Medulla oblongata (tissue), 1 donor: ENCODE results near the gene SNRPE.
A peak's percentile ranks its signal among the peaks of the same experiment; 100 is the strongest.
"Not testable (repeated sequence)": the region's sequence is repeated elsewhere in the genome, so short reads cannot be mapped to it uniquely, and the experiment has no call there.

Experiments used
- DNase-seq: peaks from one replicate; pipeline ENCODE4 v3.0.0-alpha.2; 2015; ENCODE audit errors: extremely low spot score

SNRPE gene

DNA sequence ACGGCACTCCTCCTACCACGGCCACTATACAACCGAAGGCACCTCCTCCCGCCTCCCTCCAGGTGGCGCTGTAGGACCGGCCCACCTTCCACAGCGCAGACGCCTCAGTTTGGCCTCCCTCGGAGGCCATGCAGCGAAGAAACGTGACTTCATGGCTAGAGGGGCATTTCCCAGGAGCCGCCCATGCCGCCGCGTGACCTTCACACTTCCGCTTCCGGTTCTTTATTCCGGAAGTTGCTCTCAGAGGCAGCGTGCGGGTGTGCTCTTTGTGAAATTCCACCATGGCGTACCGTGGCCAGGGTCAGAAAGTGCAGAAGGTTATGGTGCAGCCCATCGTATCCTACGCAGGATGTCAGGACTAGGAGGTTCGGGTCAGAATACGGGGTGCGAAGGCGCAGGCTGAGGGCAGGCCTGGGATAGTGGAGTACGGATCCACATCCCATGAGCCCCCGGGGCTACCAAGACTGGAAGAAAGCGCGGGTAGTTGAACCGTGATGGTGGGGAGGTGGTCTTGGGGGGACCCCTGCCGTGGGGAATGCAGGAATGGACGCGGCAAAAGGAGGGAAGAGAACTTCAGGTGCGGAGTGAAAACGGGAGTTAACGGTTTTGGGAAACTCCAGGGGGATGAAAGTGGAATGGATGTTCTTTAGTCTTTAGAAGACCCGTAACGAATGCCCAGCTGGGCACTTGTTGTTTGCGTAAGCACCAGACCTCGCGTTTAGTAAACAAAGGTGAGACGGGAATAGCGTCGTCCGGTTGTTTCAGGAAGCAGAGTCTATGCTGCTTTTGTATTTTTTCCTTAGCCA is at the start of gene SNRPE:
SNRPE (plus strand) TSS at position 221 of the 806 bp plus-strand sequence; CDS start at position 282, 61 bp downstream.
- peak; percentile 99 for DNase-seq

DNA sequence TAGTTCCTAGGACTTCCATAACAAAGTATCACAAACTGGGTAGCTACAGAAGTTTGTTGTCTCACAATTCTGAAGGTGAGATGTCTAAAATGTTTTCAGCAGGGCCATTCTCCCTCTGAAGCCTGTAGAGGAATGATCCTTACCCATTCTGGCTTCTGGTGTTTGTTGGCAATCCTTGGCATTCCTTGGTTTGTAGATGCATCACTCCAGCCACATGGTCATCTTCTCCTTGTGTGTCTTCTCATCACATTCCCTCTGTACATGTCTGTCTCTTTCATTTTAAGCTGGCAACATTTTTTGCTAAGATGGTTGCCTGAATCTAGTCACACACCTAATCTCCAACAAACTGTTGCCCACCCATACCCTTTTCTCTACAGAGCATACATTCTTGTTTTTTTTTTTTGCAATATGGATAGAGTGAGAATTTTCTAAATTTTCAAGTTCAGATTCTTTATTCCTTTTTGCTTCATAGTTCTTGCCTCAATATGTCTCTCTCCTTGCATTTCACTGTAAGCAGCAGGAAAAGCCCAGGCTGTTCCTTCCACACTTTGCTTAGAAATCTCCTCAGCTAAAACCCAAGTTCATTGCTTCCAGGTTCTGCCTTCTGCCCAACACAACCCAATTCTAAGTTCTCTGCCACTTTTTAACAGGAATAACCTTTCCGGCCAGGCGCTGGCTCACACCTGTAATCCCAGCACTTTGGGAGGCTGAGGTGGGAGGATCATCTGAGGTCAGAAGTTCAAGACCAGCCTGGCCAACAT is 47.6 kb upstream of the SNRPE start:
- no peak for DNase-seq

DNA sequence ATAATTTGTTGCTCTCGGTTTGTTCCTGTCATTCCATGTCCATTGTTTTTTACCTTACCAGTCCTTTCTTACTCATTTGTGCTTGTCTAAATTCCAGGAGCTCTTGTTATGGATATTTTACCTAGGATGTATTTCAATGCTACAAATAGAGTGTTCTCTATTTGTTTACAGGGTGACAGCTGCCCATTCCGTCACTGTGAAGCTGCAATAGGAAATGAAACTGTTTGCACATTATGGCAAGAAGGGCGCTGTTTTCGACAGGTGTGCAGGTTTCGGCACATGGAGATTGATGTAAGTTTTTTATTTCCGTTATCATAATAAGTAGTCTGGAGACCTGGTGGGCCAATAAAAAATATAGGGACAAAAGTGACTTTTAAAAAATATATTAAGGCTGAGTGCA is 43.0 kb upstream of the SNRPE start:
- DNase-seq, result no peak

DNA sequence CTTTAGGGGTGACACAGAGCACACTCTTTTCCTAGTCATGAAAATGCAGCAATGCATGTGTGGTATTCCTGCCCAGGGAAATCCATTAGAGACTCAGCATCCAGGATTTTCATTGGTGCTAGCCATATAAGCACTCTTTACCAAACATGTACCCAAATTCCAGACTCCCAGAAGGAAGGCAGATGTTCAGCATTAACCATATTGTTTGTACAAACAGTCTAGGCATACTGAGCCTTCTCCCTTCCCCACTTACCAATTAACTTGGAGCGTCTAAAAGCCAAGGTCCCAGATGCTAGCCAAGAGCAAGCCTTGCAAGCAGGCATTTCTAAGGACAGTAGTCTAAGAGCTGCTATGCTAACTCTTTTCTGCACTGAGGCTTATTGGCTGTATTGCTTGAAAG is 38.1 kb upstream of the SNRPE start:
- DNase-seq, result no peak

DNA sequence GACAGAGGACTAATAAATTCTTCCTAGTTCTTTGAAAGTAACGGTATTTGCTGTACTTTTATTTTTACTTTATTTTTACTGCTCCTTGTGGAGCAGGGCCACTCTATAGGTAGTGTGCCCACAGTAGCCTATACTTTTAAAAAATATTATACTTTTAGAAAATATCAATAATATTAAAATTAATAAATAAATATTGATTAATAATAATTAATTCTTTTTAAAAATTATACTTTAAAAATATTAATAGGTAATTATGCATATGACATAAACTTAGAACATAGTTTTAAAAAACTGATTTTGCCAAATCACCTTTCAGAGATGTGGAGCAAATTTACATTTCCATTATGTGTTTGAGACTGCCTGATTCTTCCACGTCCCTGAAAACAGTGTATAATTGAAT is 35.2 kb upstream of the SNRPE start:
- no peak for DNase-seq

DNA sequence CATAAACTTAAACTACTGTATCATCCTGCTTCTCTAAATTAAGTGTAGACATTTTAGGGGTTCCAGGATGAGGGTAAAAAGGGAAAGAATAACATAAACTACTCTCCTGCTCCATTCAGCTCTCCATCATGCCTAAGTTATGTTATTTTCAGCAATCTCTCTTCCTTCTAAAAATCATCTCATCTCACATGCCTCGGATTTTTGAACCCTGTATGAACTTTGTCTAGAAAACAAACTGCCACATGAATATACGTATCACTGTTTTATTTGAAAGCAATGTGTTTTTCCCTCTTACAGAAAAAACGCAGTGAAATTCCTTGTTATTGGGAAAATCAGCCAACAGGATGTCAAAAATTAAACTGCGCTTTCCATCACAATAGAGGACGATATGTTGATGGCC is 33.4 kb upstream of the SNRPE start:
- no peak for DNase-seq

DNA sequence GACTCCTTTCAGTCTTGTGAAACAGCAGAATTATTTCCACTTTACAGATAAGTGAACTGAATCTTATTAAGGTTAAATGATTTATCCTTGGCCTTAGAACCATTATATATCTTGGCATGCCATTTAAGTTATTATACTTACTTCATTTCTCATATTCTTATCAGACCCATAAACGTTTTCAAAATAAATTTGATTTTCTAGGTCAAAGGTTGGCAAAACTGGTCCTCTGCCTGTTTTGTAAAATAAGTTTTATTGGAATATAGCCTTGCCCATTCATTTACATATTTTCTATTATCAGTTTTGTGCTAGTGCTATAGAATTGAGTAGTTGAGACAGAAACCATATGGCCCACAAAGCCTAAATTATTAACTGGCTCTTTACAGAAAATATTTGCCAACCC is 32.9 kb upstream of the SNRPE start:
- no peak for DNase-seq

DNA sequence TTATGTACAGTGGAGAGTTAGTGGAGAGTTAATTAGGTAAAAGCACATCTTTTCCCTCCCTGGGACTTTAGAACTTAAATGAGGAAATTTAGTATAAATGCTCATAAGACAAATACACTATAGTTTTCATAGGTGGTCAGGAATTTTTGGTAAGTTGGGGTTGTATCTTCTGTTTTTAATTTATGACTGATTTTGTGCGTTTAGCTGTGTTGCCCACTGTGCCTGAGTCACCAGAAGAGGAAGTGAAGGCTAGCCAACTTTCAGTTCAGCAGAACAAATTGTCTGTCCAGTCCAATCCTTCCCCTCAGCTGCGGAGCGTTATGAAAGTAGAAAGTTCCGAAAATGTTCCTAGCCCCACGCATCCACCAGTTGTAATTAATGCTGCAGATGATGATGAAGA is 32.2 kb upstream of the SNRPE start:
- DNase-seq, result not testable (repeated sequence)

DNA sequence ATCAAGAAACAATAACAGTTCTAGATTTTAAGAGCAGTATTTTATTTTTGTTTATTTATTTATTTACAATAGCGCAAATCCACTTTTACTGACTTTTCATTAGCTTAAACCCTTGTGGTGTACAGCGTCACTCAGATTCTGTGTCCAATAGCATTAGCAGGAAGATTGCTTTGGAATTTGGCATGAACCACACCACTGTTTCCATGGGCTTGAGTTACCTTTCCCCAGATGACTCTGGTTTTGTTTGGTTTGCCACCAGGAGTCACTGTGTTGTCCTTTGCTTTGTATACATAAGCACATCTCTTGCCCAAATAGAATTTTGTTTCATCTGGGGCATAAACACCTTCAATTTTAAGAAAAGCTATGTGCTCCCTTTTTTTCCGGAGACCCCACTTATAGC is 25.9 kb upstream of the SNRPE start:
- no peak for DNase-seq

DNA sequence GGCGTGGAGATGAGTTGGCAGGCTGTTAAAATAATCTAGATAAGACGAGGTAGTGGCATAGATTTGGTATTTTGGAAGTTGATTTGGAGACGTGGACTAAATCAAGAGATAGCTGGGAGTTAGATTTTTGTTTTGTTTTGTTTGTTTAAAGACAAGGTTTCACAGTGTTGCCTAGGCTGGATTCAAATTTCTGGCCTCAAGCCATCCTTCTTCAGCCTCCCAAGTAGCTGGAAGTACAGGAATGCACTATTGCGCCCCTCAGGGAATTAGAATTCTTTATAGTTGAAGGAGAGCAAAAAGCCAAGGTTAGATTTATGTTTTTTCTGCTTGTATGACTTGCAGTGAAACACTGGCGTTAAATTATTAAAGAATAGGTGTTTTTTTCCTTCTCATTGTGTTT is 22.3 kb upstream of the SNRPE start:
- DNase-seq, result no peak

DNA sequence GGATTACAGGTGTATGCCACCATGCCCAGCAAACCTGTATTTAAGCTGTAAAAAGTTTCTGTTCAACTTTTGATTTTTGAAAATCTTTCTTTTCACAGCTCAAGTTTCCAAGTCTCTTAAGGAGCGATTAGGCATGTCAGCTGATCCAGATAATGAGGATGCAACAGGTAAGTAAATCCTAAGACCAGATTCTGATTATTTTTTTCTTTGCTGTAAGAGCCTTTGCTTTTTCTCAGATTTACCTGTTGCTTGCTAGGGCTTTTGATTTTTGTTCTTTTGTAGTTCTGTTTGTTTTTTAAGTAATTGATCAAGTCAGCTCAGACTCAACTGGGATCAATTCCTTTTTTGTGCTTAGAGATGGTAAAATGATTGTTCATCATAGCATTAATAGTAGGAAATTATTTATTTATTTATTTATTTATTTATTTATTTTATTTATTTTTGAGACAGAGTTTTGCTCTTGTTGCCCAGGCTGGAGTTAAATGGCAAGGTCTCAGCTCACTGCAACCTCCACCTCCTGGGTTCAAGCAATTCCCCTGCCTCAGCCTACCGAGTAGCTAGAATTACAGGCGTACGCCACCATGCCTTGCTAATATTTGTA is 21.1 kb upstream of the SNRPE start:
- no peak for DNase-seq

DNA sequence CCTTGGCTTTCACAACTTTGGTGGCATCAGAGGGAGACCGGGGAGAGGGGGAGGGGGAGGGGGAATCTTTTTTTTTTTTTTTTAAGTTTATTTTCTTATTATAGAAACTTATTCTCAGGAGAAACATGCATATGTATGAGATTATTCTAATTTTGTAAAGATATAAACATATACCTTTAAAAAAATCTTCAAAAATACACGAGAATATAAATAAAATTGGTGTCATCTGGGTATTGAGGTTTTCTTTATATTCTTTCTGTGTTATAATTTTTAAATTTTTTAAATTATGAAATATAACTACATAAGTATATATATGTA is 18.9 kb upstream of the SNRPE start:
- no peak for DNase-seq

DNA sequence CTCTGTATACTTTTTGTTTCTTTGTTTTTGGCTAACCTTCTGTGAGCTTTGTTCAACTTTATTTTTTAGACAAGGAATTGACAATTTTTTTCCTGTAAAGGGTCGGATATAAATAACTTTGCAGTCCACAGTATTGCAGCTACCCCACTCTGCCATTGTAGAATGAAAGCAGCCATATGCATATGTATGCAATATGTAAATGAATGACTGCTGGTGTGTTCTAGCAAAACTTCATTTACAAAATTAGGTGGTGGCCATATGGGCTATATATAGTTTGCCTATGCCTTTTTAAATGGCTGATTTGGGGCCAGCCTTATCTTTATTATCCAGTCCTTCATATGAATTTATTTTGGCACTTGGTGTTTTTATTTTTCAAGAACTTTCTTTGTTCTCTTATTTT is 18.0 kb upstream of the SNRPE start:
- no peak for DNase-seq

DNA sequence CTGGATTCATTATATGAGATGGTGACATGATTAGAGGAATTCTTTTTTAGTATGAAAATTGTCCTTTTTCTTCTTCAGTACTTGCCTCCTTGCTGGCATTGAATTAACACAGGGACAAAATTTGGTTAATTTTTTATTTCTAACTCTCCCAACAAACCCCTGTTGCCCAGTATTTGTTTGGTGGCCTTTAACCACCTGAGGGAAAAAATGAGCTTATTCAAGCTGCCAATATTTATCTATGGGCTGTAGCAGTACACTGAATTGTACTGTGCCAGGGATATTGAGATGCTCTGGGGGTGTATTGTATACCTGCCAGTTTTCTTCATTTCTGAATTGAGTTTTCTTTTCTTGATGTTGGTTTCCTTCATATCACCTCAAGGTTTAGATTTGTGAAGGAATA is 8.3 kb upstream of the SNRPE start:
- not testable (repeated sequence) for DNase-seq

DNA sequence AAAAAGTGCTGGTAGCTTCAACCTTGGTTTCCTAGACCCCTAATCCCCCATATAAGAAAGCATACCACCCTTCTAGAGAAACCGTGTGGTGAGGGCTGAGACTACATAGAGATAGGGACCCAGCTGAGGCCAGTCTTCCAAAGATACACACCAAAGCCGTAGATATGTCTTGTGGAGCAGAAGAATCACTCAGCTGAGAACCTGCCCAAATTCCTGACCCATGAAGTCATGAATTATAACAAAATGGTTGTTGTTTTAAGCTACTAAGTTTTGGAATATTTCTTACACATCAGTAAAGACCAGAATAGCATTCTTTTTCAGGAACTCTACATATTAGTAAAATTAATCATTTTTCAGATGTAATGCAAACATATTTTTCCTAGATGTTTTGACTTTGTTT is 3.3 kb upstream of the SNRPE start:
- DNase-seq, result no peak

DNA sequence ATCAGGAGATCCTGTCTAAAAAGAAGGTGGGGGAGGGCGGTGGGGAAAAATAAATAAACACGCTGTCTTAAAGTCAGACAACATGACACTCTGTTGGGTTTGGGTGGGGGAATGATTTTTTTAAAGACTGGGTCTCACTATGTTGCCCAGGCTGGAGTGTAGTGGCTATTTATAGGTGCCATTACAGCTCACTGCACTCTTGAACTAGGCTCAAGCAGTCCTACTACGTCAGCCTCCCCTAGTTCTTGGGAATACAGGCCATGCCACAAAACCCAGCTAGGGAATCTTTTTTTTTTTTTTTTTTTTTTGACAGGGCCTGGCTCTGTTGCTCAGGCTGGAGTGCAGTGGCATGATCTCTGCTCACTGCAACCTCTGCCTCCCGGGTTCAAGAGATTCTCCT is 2.4 kb upstream of the SNRPE start:
- no peak for DNase-seq

DNA sequence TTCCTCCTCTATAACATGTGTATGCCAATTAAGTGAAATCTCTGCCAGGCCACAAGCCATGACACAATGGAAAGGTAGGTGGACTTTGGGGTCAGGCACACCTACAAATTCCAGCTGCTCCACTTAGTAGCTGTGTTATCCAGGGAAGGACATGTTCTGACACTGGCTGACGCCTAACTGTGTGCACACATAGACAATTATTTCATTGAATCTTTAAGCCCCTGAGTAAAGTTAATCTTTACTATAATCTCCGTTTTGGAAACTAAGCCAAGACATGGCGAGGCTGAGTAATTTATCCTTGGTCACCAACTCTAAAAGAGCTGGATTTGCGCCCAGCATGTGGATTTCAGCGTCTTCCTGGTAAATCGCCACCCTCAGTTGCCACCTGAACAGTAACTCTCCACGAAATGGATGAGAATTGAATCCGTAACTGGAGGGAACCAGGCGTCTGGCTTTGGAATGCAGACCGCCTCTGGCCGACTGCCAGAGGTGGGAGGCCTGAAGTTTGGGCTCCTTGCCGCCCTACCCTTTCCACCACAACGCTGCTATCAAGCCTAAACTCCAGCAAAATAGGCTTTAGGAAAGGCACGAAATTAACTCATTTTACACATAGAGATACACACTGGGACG is 888 bp upstream of the SNRPE start:
- peak; percentile 13 for DNase-seq

DNA sequence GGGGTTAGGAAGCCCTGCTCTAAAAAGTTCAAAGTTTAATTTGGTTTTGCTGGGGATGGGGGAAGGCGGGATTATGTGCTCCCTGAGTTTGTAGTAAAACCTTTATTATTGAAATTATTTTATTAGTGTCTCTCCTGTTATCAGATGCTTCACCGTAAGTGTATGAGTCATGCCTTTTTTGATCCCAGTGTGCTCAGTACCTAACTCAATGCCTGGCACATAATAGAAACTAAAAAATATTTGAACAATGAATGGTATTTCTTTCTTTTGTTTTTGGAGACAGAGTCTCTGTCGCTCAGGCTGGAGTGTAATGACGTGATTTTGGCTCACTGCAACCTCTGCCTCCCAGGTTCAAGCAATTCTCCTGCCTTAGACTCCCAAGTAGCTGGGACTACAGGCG is 6.4 kb downstream of the SNRPE start:
- DNase-seq, result no peak

DNA sequence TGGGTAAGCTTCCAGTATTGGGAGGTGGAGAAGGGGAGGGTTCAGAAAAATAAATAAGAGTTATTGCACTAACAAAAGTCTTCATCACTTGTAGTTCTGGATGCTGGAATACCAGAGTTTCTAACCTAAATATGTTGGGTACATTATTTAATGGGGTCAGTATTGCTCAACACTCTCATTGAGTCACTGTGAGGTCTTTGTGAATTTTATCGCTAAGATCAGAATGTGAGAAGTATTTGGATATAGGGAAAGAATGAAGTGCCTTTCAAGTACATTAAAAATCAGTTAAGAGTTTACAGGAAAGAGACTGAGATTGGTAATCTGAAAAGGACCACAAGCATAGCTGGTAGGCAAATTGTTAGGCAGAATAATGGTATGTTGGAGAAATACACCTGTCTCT is 8.8 kb downstream of the SNRPE start:
- no peak for DNase-seq

DNA sequence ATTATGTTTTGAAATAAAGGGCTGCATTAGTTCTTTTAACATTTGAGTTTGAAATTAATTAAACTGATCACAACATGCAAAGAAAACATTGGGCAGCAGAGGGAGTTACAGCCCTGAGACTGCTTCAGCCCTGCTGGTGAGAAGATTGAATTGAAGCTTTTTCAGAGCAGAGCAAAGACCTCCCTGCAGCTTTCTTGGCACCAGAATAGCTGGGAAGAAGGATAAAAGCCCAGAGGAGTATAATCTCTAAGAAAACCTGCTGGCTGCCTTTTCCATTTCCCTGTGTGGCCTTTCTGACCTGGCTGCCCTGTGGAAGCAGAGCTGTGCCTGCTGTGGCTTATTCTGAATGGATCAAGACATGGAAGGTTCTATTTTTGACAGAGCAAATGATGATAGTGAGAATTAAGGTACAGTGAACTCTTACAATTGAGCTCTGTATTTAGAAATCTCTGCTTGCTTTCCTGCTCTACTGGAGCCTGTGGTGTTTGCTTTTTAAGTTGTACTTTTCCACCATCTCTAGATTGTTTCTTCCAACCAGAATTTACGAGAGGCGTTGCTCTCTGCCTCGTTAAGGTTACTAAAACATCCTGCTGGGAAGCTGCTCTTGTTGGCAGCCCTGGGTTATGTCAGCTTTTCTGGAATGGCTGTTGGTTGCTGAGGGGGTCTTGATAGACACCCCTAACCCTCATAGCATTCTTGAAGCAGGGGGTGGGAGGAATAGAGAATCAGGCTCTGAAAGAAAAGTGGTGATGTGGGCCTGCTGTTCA is 9.9 kb downstream of the SNRPE start:
- peak; percentile 91 for DNase-seq

DNA sequence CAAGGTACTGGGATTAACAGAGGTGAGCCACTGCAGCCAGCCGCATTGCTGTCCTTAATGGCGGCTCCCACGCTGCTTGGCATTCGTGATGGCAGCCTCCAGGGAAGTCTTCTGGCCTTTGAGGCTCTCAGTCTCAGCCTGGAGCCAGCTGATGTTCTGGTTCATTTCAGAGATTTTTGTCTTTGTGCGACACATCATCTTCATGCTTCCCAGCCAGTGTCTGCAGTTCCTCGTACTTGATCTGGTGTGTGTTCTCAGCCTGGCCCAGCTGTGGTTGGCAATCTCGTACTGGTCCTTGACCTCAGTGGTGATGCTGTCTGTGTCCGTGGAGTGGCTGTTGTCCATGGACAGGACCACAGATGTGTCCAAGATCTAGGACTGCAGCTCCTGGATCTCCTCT is 11.7 kb downstream of the SNRPE start:
- DNase-seq, result no peak

DNA sequence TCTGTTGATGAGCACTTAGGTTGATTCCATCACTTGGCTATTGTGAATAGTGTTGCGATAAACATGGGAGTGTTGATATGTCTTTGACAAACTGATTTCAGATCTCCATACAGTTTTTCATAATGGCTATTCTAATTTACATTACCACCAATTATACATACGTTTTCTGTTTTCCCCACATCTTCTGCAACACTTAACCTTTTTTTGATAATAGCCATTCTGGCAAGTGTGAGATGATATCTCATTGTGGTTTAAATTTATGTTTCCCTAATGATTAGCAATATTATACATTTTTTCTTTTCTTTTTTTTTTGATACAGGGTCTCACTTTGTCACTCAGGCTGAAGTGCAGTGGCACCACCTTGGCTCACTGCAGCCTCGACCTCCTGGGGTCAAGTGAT is 17.0 kb downstream of the SNRPE start:
- no peak for DNase-seq
